Fibroblast of the conjunctiva (primary cell): Measurements from ENCODE around the gene FRK.

Source experiments
- DNase-seq: peaks from one replicate; pipeline ENCODE4 v3.0.0-alpha.2; 2010; ENCODE audit warnings: low read depth

The FRK gene

GRCh38 chr6:115887891-115888290 is 172.8 kb downstream of the FRK start:
- no peak for DNase-seq

DNA sequence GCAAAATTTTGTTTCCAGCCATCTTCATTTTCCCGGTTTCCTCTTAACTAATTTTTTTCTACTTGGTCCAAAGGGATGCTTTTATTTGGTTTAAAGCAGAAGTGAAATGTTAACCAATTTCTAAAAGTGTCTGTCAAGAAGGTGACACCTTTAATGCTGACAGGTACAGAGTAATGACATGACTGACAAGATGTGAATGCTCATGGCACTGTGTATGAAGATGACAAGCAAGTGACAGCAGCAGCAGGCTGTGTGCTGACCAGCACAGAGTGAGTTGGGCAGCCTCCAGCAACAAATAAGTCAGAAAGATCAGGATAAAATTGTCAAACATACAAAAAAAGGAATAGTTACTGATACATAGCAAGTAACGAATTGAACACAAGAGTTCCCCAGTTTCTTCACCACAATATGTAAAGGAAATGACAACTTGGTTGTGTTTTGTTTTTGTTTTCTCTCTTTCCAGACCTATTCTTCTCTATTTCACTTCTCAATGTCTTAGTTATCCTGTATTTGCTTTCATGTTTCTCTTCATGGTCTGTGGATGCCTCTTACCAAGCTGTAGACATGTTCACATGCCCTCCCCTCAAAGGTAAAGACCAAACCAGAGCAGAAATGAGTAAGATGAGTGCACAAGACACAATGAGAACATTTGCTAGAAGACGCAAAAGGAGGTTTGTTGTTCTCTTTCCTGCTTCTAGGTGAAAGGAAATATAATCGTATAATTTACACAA is 174.9 kb downstream of the FRK start:
- no peak for DNase-seq

DNA sequence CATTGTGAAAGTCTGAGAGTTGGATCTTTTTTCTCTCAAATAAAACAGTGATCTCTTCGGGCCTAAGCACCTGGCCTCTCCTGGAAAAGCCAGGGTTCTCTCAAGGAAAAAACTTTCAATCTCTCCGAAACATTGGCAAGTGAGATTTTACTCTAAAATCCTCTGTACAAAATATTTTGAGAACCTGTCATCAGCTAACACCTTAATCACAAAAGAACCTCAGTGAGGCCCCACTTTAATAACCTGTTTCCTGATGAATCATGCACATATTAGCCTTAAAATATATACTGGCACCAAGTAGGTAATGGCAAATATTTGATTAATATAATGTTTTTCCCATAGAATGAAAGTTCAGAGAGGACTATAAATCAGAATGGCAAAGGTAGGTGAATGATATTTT is 177.9 kb downstream of the FRK start:
- DNase-seq = no peak

DNA sequence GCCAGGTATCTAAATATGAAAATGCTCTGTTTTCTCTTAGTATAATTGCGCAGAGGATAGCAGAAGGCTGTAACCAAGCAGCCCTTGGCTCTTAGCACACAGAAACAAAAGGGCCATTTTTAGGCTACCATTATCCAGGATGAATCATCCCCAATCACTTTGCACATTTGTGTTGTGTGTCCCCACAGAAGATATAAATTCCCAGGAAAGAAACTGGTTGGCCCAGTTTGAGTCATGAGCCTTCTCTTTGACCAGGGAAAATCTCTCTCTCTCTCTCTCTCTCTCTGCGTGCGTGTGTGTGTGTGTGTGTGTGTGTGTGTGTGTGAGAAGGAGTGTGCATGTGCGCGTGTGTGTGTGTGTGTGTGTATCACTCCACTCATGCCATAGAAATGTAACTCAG is 178.5 kb downstream of the FRK start:
- no peak for DNase-seq
